HG03520 (cell line): ENCODE data around the gene OBSCN.
"Not testable (repeated sequence)": the region's sequence is repeated elsewhere in the genome, so short reads cannot be mapped to it uniquely, and the experiment has no call there.

ENCODE experiments used
- ATAC-seq: cut with Tn5 transposase; IDR thresholded peaks from one replicate; pipeline ENCODE4 v1.9.1; 2021; ENCODE audit warnings: mild to moderate bottlenecking, moderate library complexity; ENCODE audit not compliant: unreplicated experiment

The OBSCN gene

DNA sequence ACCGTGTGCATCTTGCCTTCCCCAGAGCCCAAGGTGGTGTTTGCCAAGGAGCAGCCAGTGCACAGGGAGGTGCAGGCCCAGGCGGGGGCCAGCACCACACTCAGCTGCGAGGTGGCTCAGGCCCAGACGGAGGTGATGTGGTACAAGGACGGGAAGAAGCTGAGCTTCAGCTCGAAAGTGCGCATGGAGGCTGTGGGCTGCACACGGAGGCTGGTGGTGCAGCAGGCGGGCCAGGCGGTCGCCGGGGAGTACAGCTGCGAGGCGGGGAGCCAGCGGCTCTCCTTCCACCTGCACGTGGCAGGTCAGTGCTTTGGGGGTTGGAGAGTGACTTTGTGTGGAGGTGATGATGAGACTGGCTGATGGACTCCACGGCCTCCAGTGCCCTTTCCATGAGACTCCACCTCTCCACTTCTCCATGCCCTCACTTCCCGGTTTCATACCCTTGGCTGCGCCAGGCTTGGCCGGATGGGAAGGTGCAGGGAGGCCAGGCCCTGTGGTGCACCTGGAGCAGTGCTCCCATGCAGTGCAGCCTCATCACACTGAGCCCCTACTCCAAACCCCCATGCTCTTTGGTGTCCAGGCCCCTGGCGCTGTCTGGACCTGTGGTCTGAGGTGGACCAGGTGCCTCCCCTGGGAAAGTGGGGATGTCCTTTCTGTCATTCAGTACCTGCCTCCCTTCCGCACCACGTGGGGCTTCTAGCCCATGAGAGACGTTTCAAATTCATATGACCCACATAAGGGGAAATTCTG is 49.0 kb downstream of the OBSCN start:
- no peak for ATAC-seq

DNA sequence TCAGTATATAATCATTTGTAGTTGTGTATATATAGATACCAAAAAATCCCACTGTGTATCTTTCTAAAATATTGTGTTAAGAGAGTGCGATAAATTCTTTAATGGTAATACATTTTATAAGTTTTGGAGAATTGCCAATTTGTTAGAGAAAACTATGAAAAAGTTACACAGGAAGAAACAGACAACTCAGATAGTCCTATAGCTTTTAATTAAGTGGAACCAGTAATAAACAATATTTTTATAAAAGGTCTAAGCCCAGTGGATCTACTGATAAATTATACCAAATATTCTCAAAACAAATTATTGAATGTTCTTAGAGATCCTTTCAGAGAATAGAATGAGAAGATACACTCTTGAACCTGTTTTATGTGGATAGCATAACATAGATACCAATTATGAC is 50.6 kb downstream of the OBSCN start:
- no peak for ATAC-seq

DNA sequence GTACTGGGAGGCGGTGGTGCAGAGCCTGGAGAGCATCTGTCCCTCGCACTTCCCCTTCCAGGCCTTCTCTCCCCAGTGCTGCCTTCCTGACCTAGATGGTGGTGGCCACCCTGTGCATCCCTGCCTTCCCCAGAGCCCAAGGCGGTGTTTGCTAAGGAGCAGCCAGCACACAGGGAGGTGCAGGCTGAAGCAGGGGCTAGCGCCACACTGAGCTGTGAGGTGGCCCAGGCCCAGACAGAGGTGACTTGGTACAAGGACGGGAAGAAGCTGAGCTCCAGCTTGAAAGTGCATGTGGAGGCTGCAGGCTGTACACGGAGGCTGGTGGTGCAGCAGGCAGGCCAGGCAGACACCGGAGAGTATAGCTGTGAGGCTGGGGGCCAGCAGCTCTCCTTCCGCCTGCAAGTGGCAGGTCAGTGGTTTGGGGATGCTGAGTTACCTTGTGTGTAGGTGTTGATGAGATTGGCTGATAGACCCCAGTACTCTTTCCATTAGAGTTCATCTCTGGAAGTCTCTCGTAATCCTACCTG is 51.6 kb downstream of the OBSCN start:
- no peak for ATAC-seq

DNA sequence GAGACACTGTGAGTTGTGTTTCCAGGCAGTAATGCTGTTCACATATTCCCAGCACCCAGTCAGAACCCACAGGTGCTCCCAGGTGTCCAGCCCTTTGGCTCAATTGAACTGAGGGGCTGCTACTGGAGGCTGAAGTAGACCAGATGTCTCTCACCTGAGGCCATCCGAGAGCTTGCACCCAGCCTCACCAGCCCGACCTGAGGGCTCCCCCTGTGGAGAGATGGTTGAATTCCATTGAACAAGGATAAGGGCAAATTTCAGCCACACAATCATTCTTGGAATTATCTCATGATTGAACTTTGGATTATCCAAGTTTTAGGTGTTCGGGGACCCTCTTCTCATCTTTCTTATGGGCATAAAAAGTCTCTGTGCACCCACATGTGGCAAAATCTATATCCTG is 52.1 kb downstream of the OBSCN start:
- no peak for ATAC-seq

DNA sequence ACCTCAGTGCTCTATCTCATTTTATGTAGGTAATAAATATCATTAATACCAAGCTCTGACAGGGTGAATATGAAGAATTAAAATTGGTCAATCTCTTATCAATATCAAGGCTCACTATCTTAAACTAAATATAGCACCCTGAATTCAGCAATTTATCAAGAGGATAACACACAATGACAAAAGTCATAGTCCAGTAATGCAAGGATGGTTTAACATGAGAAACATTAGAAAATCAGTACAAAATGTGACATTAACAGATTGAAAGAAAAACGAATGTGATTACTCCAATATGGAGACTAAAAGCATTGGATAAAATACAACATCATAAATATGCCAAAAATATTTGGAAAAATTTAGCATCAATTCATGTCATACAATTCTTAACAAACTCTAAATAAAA is 53.9 kb downstream of the OBSCN start:
- no peak for ATAC-seq

DNA sequence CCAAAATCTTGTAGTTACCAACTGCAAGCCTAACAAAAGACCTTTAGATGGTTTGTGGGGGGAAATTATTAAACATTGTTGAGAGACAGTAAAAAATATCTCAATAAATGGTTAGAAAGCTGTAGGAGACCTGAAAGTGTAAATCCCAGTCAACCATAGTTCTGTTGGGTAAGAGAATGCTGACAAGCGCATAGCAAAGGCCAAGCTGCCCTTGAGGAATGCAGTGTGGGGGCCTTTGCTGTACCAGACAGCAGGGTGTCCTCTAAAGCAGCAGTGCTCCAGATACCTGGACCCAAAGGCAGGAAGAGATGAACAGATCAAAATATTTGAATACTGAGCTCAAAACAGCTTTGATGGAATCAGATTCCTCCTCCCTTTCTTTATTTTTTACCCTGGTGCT is 54.6 kb downstream of the OBSCN start:
- ATAC-seq: no peak

DNA sequence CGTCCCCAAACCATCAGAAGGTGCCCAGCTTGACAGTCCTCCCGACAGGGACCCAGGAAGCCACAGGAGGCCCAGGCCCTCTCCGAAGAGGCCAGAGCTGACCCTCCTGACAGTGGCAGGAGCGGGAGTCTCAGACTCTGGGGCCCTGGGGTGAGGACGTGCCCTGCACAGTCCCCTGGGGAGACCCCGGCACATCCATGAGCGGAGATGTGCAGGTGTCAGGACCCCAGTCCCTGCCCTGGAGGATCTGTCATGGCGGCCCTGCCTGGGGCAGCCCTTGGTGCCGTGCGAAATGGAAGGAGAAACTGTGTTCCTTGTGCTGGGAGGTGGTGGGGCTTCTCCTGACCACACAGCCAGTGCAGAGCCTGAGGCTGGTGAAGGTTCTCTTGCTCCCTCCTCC is 55.8 kb downstream of the OBSCN start:
- ATAC-seq: no peak

DNA sequence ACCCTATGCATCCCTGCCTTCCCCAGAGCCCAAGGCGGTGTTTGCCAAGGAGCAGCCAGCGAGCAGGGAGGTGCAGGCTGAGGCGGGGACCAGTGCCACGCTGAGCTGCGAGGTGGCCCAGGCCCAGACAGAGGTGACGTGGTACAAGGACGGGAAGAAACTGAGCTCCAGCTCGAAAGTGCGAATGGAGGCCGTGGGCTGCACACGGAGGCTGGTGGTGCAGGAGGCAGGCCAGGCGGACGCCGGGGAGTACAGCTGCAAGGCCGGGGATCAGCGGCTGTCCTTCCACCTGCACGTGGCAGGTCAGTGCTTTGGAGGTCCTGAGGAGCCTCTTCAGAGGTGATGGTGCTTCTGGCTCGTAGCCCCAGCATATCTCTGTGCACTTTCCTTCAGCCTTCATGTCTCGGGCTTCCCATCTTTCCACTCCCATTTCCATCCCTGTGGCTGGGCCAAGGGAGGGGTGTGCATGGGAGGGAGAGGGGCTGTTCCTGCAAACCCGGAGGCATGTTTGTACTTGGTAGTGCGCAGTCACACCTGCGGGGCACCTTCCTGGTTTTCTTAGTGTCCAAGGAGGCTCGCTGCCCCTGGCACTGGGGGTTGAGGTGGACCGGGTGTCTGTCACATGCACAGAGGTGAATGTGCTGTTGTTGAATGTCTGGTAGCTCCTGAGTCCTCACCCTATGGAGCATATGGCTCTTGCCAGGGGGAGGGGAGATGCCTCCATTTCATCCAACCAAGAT is 56.4 kb downstream of the OBSCN start:
- no peak for ATAC-seq

DNA sequence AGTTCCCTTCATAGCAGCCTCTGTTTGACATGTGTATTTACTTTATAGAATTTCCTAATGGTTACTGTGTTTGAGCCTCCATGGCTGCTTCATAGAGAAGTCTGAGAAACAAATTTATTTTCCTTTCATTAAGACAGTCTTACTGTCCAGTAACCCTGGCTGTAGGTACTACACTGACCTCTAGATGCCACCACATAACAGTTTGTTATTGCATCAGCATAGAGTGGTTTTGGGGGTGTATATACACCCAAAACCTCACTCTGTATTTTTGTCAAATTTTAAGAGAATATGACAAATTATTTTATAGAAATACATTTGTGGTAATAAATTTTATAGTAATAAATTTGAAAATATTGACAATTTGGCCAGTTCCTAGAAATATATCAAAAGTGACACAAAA is 57.3 kb downstream of the OBSCN start:
- no peak for ATAC-seq

DNA sequence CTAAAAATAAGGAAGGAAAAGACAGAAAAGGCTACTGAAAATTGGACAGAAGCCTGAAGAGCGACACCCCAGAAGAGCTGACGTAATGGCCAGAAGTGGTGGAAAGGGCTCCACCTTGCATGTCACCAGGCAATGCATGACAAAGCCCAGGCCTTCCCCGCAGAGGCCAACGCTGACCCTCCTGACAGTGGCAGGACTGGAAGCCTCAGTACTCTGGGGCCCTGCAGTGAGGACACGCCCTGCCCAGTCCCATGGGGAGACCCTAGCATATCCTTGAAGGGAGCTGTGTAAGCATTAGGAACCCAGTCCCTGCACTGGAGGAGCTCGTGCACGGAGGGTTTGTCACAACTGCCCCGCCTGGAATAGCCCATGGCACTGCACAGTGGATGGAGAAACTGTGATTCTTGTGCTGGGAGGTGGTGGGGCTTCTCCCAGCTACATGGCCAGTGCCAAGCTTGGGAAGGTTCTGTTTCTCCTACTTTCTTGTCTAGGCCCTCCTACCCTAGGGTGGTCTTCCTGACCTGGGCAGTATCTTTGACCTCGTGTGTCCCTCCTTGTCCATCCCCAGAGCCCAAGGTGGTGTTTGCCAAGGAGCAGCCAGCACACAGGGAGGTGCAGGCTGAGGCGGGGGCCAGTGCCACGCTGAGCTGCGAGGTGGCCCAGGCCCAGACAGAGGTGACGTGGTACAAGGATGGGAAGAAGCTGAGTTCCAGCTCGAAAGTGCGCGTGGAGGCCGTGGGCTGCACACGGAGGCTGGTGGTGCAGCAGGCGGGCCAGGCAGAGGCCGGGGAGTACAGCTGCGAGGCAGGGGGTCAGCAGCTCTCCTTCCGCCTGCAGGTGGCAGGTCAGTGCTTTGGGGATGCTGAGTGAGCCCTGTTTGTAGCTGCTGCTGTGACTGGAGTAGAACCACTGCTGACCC is 60.4 kb downstream of the OBSCN start:
- ATAC-seq: no peak

DNA sequence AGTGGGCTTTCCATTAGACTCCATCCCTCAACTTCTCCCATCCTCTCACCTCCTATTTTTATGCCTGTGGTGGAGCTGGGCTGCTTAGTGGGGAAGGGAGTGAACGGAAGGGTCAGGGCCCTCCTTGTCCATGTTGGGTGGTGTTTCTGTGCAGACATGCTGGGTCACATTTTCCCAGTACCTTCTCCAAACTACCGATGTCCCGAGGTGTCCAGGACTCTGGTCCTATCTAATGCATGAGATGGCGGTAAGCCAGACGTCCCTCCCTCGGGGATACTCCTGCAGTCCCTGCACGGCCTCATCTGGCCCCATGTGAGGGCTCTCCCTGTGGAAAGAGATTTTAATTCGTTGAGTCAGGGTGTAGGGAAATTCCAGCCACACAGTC is 61.0 kb downstream of the OBSCN start:
- no peak for ATAC-seq

DNA sequence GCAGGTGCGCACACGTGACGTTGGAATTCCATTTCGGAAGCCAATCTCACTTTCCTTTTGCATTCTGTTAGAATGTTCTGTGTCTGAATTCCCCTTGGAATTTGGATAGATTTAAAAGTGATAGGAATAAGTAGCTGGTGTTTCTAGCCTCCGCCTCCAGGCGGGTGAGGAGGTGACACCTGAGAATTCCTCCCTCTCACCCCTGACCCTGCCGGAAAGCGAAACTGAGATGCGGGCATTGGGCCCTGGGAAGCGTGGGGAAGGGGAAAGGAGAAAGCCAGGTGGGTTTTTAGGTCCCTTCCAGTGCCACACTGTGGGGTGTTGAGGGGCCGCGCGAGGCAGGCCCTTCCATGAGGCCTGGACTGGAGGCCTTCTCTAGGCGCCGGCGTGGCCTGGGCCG is 61.6 kb downstream of the OBSCN start:
- not testable (repeated sequence) for ATAC-seq

DNA sequence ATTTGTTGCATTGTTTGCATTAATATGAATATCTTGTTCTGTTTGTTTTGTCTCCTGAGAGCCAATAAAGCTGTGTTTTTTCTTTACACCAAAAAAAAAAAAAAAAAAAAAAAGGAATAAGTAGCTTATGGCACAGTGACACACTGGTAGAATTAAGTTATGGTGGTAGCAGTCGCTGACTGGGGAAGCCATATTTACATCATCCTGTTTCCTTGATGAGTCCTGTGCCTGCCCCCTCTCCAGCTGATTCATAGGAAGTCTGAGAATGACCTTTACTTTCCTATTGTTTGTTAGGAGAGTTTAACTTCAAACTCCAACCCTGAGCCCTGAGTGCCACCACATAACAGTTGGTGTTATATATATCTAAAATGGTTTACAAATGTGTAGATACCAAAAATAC is 62.2 kb downstream of the OBSCN start:
- no peak for ATAC-seq

DNA sequence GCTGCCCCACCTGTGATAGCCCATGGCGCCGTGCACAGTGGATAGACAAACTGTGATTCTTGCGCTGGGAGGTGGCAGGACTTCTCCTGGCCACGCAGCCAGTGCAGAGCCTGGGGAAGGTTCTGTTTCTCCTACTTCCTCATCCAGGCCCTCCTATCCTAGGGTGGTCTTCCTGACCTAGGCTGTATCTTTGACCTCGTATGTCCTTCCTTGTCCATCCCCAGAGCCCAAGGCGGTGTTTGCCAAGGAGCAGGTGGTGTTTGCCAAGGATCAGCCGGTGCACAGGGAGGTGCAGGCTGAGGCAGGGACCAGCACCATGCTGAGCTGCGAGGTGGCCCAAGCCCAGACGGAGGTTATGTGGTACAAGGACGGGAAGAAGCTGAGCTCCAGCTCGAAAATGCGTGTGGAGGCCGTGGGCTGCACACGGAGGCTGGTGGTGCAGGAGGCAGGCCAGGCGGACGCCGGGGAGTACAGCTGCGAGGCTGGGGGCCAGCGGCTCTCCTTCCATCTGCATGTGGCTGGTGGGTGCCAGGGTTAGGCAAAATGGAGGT is 63.9 kb downstream of the OBSCN start:
- no peak for ATAC-seq

DNA sequence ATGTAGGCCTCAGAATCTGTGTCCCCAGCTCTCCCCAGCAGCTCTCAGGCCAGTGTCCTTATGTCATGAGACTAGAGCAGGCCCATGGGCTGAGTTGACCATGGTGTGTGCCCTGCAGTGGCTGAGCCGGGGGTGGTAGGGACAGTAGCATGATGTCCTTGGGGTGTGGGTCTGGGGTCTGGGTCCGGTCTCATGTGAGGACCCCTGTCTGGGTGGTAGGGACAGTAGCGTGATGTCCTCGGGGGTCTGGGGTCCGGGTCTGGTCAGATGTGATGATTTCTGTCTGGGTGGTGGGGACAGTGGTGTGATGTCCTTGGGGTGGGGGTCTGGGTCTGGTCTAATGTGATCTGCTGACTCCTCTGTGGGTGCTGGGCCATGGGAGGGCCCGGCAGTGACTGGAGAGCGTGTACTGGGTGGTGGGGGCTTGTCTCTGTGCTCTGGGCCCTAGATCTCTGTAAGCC is 64.5 kb downstream of the OBSCN start:
- no peak for ATAC-seq

DNA sequence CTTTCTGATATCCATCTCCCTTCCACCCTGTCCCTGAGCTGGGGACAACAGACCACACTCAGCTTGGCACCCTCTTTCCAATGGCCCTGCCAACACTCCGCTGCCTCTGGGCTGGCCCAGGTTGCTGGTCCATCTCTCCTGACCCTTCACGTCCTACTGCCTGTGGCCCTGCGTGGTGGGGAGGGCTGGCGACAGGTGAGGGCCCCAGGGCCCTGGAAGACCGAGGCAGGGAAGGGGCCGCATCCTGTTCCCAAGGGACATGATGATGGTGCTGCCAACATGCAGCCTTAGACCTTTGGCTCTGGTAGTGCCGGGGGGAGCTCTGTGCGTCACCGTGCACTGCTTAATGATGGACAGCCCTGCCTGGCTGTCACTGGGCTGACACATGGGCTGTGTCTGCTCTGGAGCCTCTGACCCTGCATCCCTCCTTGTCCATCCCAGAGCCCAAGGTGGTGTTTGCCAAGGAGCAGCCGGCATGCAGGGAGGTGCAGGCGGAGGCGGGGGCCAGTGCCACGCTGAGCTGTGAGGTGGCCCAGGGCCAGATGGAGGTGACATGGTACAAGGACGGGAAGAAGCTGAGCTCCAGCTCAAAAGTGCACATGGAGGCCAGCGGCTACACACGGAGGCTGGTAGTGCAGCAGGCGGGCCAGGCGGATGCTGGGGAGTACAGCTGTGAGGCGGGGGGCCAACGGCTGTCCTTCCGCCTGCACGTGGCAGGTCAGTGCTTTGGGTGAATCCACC is 65.2 kb downstream of the OBSCN start:
- no peak for ATAC-seq

DNA sequence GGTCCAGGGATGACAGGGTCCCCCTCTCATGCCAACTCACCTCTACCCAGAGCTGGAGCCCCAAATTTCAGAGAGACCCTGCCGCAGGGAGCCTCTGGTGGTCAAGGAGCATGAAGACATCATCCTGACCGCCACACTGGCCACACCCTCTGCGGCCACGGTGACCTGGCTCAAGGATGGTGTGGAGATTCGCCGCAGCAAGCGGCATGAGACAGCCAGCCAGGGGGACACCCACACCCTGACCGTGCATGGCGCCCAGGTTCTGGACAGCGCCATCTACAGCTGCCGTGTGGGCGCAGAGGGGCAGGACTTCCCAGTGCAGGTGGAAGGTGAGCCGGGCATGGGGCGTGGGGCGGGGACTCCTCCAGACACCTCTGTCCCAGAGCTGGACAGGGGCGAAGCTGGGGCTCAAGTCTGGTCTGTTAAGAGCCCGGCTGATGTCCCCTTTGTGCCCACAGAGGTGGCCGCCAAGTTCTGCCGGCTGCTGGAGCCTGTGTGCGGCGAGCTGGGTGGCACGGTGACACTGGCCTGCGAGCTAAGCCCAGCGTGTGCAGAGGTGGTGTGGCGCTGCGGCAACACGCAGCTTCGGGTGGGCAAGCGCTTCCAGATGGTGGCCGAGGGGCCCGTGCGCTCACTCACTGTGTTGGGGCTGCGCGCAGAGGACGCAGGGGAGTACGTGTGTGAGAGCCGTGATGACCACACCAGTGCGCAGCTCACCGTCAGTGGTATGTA is 66.0 kb downstream of the OBSCN start:
- no peak for ATAC-seq

DNA sequence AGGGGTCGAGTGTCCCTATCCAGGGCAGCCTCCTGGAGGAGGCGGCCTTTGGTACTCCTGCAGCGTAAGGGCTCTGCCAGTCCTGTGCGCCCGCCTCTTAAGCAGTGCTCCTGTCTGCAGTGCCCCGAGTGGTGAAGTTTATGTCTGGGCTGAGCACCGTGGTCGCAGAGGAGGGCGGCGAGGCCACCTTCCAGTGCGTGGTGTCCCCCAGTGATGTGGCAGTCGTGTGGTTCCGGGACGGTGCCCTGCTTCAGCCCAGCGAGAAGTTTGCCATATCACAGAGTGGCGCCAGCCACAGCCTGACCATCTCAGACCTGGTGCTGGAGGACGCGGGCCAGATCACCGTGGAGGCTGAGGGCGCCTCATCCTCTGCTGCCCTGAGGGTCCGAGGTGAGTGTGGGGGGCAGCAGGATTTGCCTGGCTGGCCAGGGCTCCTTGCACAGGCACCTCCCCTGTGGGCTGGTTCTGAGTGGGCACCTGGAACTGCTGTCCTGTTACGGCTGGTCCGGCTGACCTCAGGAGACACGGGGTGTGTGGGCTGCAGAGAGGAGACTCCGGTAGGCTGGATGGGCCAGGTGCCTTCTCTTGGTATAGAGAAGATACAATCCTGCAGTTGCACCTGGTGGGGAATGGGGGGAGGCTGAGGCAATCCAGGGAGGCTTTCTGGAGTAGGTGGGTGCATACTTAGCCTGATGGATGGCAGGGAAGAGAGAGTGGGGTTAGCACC is 66.8 kb downstream of the OBSCN start:
- no peak for ATAC-seq

DNA sequence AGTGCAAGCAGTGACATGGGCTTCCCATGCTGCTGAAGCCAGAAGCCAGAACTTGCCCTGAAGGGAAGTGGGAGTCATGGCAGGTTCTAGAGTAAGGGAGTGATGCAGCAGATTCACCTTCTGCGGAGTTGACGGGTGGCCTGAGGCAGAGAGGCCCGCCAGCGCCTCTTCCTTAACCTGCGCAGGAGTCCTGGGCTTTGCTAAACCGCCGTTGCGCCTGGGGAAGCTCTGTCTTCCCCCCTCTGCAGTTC is 67.3 kb downstream of the OBSCN start:
- ATAC-seq: no peak
